ENCODE data around the gene PARD3B.

GRCh38 chr2:205040323-205040722, 495.0 kb downstream of the PARD3B start:
- TF ChIP-seq POLR2A (IDR thresholded peaks at IDR 0.05; ENCODE audit: low read length), result no peak
- TF ChIP-seq GATA1 (IDR thresholded peaks at IDR 0.05; ENCODE audit: low read depth, low read length), result no peak

Data from erythroblast (primary cell).